HG03442 (cell line): ENCODE measurements around the gene ABCB7.
"Not testable (repeated sequence)": the region's sequence is repeated elsewhere in the genome, so short reads cannot be mapped to it uniquely, and the experiment has no call there.

ENCODE experiments used
- ATAC-seq: cut with Tn5 transposase; IDR thresholded peaks from one replicate; pipeline ENCODE4 v1.9.1; 2021; ENCODE audit warnings: mild to moderate bottlenecking, moderate library complexity; ENCODE audit not compliant: unreplicated experiment

The ABCB7 gene

DNA sequence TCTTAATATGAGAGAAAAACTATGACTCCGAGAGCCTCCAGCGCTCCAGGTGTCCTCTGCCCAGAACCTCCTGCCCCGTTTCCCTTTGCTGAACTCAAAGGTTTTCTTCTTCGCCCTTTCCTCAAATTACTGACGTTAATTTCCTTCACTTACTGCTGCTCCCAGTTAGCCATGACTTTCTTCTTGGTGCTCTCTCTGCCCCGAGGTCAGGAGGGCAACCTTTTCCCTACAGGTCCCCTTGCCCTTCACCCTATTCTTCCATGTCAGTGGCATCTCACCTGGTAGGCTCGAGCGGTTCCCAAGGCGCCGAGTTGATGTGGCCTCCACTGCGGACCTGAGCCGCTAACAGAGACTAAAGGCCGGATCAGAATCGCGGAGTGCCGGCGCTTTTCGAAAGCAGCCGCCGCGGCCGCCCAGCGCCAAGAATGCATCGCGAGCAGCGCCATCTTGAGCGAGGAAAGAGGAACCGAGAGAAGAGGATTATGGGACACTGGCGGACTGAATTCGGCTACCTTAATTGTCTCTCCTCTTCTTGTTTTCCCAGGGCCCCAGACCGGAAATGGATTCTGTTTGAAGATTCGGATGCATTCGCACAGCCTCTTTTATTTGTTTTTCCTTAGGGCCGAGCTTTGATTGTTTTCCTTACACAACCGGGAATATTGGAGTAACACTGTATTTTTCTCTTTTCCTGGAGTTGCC, at the start of gene ABCB7:
Gene ABCB7, minus strand, starts transcription at position 457 of the 699 bp plus-strand sequence. Its CDS starts 11 bp downstream, at position 446.
- ATAC-seq, result peak; percentile 94

- ATAC-seq, result not testable (repeated sequence)
Measured at GRCh38 chrX:75188415-75189206, 32.5 kb upstream of the ABCB7 start.

DNA sequence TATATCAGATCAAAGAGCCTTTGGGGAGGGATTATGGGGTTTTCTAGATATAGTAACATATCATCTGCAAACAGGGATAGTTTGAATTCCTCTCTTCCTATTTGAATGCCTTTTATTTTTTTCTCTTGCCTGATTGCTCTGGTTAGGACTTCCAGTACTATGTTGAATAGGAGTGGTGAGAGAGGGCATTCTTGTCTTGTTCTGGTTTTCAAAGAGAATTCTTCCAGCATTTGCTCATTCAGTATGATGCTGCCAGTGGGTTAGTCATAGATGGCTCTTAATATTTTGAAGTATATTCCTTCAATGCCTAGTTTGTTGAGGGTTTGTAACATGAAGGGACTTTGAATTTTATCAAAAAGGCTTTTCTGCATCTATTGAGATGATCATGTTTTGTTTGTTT, 25.6 kb upstream of the ABCB7 start:
- no peak for ATAC-seq

DNA sequence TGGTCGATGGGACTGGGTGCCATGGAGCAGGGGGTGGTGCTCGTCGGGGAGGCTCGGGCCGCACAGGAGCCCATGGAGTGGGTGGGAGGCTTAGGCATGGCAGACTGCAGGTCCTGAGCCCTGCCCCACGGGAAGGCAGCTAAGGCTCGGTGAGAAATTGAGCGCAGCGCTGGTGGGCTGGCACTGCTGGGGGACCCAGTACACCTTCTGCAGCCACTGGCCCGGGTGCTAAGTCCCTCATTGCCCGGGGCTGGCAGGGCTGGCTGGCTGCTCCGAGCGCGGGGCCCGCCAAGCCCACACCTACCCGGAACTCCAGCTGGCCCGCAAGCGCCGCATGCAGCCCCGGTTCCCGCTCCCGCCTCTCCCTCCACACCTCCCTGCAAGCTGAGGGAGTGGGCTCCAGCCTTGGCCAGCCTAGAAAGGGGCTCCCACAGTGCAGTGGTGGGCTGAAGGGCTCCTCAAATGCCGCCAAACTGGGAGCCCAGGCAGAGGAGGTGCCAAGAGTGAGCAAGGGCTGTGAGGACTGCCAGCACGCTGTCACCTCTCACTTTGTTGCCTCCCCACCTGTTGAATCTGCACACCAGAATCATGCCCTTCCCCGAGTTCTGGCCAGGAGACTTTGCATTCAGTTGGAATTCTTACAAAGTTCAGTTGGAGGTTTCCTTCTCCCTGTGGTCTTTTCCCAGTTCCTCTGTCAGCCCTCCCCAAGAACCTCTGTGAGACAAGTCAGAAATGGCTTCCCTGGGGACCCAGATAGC, 23.6 kb upstream of the ABCB7 start:
- ATAC-seq, result not testable (repeated sequence)

GRCh38 chrX:75172257-75172890, 16.3 kb upstream of the ABCB7 start:
- ATAC-seq, result not testable (repeated sequence)

GRCh38 chrX:75158054-75158453, 2.0 kb upstream of the ABCB7 start:
- ATAC-seq, result no peak

- ATAC-seq, result no peak
Measured at GRCh38 chrX:75156531-75156945, 455 bp upstream of the ABCB7 start.

GRCh38 chrX:75155447-75155826, 646 bp downstream of the ABCB7 start:
- peak; percentile 62 for ATAC-seq

DNA sequence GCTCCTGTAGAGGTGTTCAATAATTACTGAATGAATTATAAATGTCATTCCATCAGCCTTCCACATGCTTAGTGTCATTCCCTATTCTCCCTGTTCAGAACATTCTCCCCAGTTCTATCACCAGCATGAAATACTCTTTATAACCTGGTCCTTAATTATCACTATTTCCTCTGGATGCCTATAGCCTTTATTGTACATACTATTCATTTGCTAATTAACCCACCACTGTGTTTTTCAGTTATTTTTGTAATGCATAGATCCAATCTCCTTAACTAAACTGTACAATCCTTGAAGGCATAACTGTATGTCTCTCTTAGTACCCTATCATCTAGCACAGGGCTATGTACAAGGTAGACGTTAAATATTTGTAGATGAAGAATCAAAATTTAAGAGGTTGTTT, 1.2 kb downstream of the ABCB7 start:
- ATAC-seq, result no peak

GRCh38 chrX:75151827-75152592, 4.1 kb downstream of the ABCB7 start:
- ATAC-seq, result no peak

GRCh38 chrX:75149654-75150053, 6.4 kb downstream of the ABCB7 start:
- no peak for ATAC-seq

GRCh38 chrX:75132672-75133071, 23.4 kb downstream of the ABCB7 start:
- ATAC-seq, result no peak

GRCh38 chrX:75131973-75132627, 24.0 kb downstream of the ABCB7 start:
- no peak for ATAC-seq

DNA sequence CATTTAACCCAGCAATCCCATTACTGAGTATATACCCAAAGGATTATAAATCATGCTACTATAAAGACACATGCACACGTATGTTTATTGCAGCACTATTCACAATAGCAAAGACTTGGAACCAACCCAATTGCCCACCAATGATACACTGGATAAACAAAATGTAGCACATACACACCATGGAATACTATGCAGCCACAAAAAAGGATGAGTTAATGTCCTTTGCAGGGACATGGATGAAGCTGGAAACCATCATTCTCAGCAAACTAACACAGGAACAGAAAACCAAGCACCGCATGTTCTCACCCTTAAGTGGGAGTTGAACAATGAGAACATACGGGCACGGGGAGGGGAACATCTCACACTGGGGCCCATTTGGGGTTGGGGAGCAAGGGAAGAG, 27.0 kb downstream of the ABCB7 start:
- ATAC-seq, result not testable (repeated sequence)

DNA sequence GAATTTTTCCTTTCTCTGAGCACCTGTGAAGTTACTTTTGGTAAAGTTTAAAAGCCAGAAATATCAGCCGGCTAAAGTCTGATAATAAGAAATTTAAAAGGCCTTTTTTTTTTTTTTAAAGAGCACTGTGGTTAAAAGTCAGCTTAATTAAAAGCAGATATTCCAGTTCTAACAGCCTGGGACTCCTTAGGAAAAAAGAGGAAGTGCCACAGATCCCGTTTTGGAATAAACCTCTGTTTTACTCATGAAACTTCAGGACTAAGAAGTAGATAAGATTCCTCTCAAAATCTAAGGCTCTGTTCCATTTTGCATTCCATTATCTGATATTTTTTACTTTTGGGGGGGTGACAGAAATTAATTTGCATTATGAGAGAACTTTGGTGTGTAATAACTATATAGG, 37.8 kb downstream of the ABCB7 start:
- no peak for ATAC-seq

GRCh38 chrX:75115707-75116413, 40.2 kb downstream of the ABCB7 start:
- ATAC-seq, result no peak

DNA sequence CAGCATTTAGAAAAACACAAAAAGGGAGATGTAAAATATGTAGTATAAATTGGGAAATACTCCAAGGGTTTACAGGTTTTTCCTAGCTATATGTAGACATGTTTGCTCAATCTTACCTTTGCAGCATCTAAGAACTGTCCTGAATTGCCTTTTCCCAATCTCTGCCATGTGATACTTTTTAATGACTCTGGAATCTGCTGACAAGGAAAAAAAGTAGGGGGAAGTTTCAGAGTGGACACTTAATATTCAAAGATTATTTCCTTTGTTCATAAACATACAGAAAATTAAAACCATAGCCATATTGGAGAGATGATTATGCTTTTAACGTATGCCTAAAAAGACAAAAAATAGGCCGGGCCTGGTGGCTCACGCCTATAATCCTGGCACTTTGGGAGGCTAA, 41.4 kb downstream of the ABCB7 start:
- no peak for ATAC-seq

DNA sequence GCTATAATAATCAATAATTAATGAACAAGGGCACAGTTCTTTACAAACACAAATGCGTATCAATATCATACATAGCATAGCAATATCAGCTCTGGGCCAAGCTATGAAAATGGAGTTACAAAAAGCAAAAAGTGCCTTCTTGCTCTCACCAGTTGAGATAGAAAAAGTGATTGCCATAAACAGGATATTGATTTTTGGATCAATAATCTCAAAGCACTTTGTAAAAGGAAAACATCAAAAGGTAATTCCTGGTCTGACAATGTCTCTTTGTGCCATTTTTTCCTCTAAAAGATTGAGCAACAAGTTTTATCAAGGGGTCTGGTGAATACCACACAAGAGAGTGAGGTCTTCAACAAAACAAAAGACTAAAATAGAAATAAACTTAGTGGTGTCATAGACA, 42.4 kb downstream of the ABCB7 start:
- ATAC-seq, result no peak

DNA sequence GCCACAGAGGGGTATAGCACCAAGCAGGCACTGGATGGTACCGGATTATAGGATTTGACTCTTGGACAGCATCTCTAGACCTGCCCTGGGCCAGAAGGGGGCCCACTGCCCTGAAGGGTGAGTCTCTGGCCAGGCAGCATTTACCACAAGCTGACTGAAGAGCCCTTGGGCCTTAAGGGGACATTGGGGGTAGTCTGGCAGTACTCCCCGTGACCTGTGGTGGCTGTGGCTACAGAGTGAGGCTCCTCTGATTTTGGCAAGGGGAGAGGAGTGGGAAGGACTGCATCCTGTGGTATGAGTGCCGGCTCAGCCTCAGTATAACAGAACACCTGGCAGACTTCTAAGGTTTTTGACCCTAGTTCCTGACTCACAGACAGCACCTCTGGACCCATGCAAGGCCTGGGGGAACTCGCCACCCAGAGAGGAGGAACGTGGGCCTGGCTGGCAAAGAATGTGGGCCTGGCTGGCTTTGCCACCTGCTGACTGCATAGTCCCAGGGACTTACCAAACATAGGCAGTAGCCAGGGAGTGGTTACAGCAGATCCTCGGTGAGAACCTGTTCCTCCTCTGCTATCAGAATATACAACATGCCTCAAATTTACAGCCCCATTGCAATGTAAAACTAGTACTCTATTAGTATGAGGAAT, 48.1 kb downstream of the ABCB7 start:
- no peak for ATAC-seq
